ENCODE data around the gene TMEM143.

The TMEM143 gene

GRCh38 chr19:48355365-48355954 is 8.3 kb downstream of the TMEM143 start:
- H3K36me3 ChIP-seq (ENCODE audit: control insufficient read depth, insufficient read depth, low read length): peaks cover 4% of the 10 kb centered on the region
- no peak overlapping the region for H3K27ac ChIP-seq (ENCODE audit: insufficient read depth, low read length, poor library complexity, severe bottlenecking)
- no peak for DNase-seq
- no peaks in the 10 kb centered on the region for H3K27me3 ChIP-seq (replicated peaks; ENCODE audit: control insufficient read depth, insufficient read depth, low read length, poor library complexity, severe bottlenecking)
- H3K4me1 ChIP-seq (ENCODE audit: control insufficient read depth, insufficient read depth, low read length, poor library complexity, severe bottlenecking): no peaks in the 10 kb centered on the region
- no peak overlapping the region for H3K4me3 ChIP-seq (ENCODE audit: insufficient read depth, low read depth, low read length, poor library complexity, severe bottlenecking)
- H3K9me3 ChIP-seq (ENCODE audit: control insufficient read depth, low read length): no peaks in the 10 kb centered on the region

GRCh38 chr19:48354332-48354992 is 9.3 kb downstream of the TMEM143 start:
- no peak overlapping the region for H3K27ac ChIP-seq (ENCODE audit: insufficient read depth, low read length, poor library complexity, severe bottlenecking)
- DNase-seq: no peak

GRCh38 chr19:48353677-48354076 is 10.1 kb downstream of the TMEM143 start:
- no peak for DNase-seq
- no peaks in the 10 kb centered on the region for H3K27me3 ChIP-seq (replicated peaks; ENCODE audit: control insufficient read depth, insufficient read depth, low read length, poor library complexity, severe bottlenecking)

More at GRCh38 chr19:48354332-48354992, 9.3 kb downstream of the TMEM143 start:
- H3K27me3 ChIP-seq (replicated peaks; ENCODE audit: control insufficient read depth, insufficient read depth, low read length, poor library complexity, severe bottlenecking): no peaks in the 10 kb centered on the region
- H3K9me3 ChIP-seq (ENCODE audit: control insufficient read depth, low read length): no peaks in the 10 kb centered on the region
- H3K4me1 ChIP-seq (ENCODE audit: control insufficient read depth, insufficient read depth, low read length, poor library complexity, severe bottlenecking): no peaks in the 10 kb centered on the region
- H3K4me3 ChIP-seq (ENCODE audit: insufficient read depth, low read depth, low read length, poor library complexity, severe bottlenecking): no peak overlapping the region
- no peaks in the 10 kb centered on the region for H3K36me3 ChIP-seq (ENCODE audit: control insufficient read depth, insufficient read depth, low read length)

GRCh38 chr19:48351341-48351752 is 12.4 kb downstream of the TMEM143 start:
- Histone ChIP-seq H3K4me3 (ENCODE audit: insufficient read depth, low read depth, low read length, poor library complexity, severe bottlenecking) (no peak overlapping the region), H3K4me1 (ENCODE audit: control insufficient read depth, insufficient read depth, low read length, poor library complexity, severe bottlenecking) (no peaks in the 10 kb centered on the region), H3K9me3 (ENCODE audit: control insufficient read depth, low read length) (no peaks in the 10 kb centered on the region), H3K27me3 (replicated peaks; ENCODE audit: control insufficient read depth, insufficient read depth, low read length, poor library complexity, severe bottlenecking) (no peaks in the 10 kb centered on the region), H3K36me3 (ENCODE audit: control insufficient read depth, insufficient read depth, low read length) (no peaks in the 10 kb centered on the region), H3K27ac (ENCODE audit: insufficient read depth, low read length, poor library complexity, severe bottlenecking) (no peak overlapping the region)
- peak; percentile 53 to 66 (median 53) for DNase-seq

More at GRCh38 chr19:48353677-48354076, 10.1 kb downstream of the TMEM143 start:
- Histone ChIP-seq H3K4me3 (ENCODE audit: insufficient read depth, low read depth, low read length, poor library complexity, severe bottlenecking) (no peak overlapping the region), H3K4me1 (ENCODE audit: control insufficient read depth, insufficient read depth, low read length, poor library complexity, severe bottlenecking) (no peaks in the 10 kb centered on the region), H3K9me3 (ENCODE audit: control insufficient read depth, low read length) (no peaks in the 10 kb centered on the region), H3K27ac (ENCODE audit: insufficient read depth, low read length, poor library complexity, severe bottlenecking) (no peak overlapping the region), H3K36me3 (ENCODE audit: control insufficient read depth, insufficient read depth, low read length) (no peaks in the 10 kb centered on the region)

- H3K27ac ChIP-seq (ENCODE audit: insufficient read depth, low read length, poor library complexity, severe bottlenecking): no peak overlapping the region
- no peaks in the 10 kb centered on the region for H3K36me3 ChIP-seq (ENCODE audit: control insufficient read depth, insufficient read depth, low read length)
- DNase-seq: no peak
- no peaks in the 10 kb centered on the region for H3K4me1 ChIP-seq (ENCODE audit: control insufficient read depth, insufficient read depth, low read length, poor library complexity, severe bottlenecking)
- no peak overlapping the region for H3K4me3 ChIP-seq (ENCODE audit: insufficient read depth, low read depth, low read length, poor library complexity, severe bottlenecking)
- no peaks in the 10 kb centered on the region for H3K27me3 ChIP-seq (replicated peaks; ENCODE audit: control insufficient read depth, insufficient read depth, low read length, poor library complexity, severe bottlenecking)
- H3K9me3 ChIP-seq (ENCODE audit: control insufficient read depth, low read length): no peaks in the 10 kb centered on the region
Observed at GRCh38 chr19:48350856-48351255, 12.9 kb downstream of the TMEM143 start.

GRCh38 chr19:48348737-48349136 is 15.0 kb downstream of the TMEM143 start:
- no peak for DNase-seq
- Histone ChIP-seq H3K9me3 (ENCODE audit: control insufficient read depth, low read length) (no peaks in the 10 kb centered on the region), H3K27ac (ENCODE audit: insufficient read depth, low read length, poor library complexity, severe bottlenecking) (no peak overlapping the region), H3K27me3 (replicated peaks; ENCODE audit: control insufficient read depth, insufficient read depth, low read length, poor library complexity, severe bottlenecking) (no peaks in the 10 kb centered on the region), H3K4me3 (ENCODE audit: insufficient read depth, low read depth, low read length, poor library complexity, severe bottlenecking) (no peak overlapping the region), H3K36me3 (ENCODE audit: control insufficient read depth, insufficient read depth, low read length) (no peaks in the 10 kb centered on the region), H3K4me1 (ENCODE audit: control insufficient read depth, insufficient read depth, low read length, poor library complexity, severe bottlenecking) (no peaks in the 10 kb centered on the region)

GRCh38 chr19:48348045-48348444 is 15.7 kb downstream of the TMEM143 start:
- no peaks in the 10 kb centered on the region for H3K9me3 ChIP-seq (ENCODE audit: control insufficient read depth, low read length)
- H3K4me1 ChIP-seq (ENCODE audit: control insufficient read depth, insufficient read depth, low read length, poor library complexity, severe bottlenecking): no peaks in the 10 kb centered on the region
- H3K27me3 ChIP-seq (replicated peaks; ENCODE audit: control insufficient read depth, insufficient read depth, low read length, poor library complexity, severe bottlenecking): no peaks in the 10 kb centered on the region
- DNase-seq: no peak
- no peak overlapping the region for H3K4me3 ChIP-seq (ENCODE audit: insufficient read depth, low read depth, low read length, poor library complexity, severe bottlenecking)
- no peaks in the 10 kb centered on the region for H3K36me3 ChIP-seq (ENCODE audit: control insufficient read depth, insufficient read depth, low read length)
- H3K27ac ChIP-seq (ENCODE audit: insufficient read depth, low read length, poor library complexity, severe bottlenecking): no peak overlapping the region

- no peaks in the 10 kb centered on the region for H3K9me3 ChIP-seq (ENCODE audit: control insufficient read depth, low read length)
- no peaks in the 10 kb centered on the region for H3K4me1 ChIP-seq (ENCODE audit: control insufficient read depth, insufficient read depth, low read length, poor library complexity, severe bottlenecking)
- H3K27me3 ChIP-seq (replicated peaks; ENCODE audit: control insufficient read depth, insufficient read depth, low read length, poor library complexity, severe bottlenecking): no peaks in the 10 kb centered on the region
- no peak overlapping the region for H3K27ac ChIP-seq (ENCODE audit: insufficient read depth, low read length, poor library complexity, severe bottlenecking)
- no peak for DNase-seq
- H3K36me3 ChIP-seq (ENCODE audit: control insufficient read depth, insufficient read depth, low read length): no peaks in the 10 kb centered on the region
- H3K4me3 ChIP-seq (ENCODE audit: insufficient read depth, low read depth, low read length, poor library complexity, severe bottlenecking): no peak overlapping the region
Observed at GRCh38 chr19:48346191-48346590, 17.5 kb downstream of the TMEM143 start.

GRCh38 chr19:48344892-48345291 is 18.8 kb downstream of the TMEM143 start:
- Histone ChIP-seq H3K27ac (ENCODE audit: insufficient read depth, low read length, poor library complexity, severe bottlenecking) (no peak overlapping the region), H3K4me3 (ENCODE audit: insufficient read depth, low read depth, low read length, poor library complexity, severe bottlenecking) (no peak overlapping the region), H3K36me3 (ENCODE audit: control insufficient read depth, insufficient read depth, low read length) (no peaks in the 10 kb centered on the region), H3K27me3 (replicated peaks; ENCODE audit: control insufficient read depth, insufficient read depth, low read length, poor library complexity, severe bottlenecking) (no peaks in the 10 kb centered on the region), H3K4me1 (ENCODE audit: control insufficient read depth, insufficient read depth, low read length, poor library complexity, severe bottlenecking) (no peaks in the 10 kb centered on the region), H3K9me3 (ENCODE audit: control insufficient read depth, low read length) (no peaks in the 10 kb centered on the region)
- DNase-seq: no peak

- Histone ChIP-seq H3K27ac (ENCODE audit: insufficient read depth, low read length, poor library complexity, severe bottlenecking) (no peak overlapping the region), H3K27me3 (replicated peaks; ENCODE audit: control insufficient read depth, insufficient read depth, low read length, poor library complexity, severe bottlenecking) (no peaks in the 10 kb centered on the region), H3K4me1 (ENCODE audit: control insufficient read depth, insufficient read depth, low read length, poor library complexity, severe bottlenecking) (no peaks in the 10 kb centered on the region), H3K36me3 (ENCODE audit: control insufficient read depth, insufficient read depth, low read length) (no peaks in the 10 kb centered on the region), H3K9me3 (ENCODE audit: control insufficient read depth, low read length) (no peaks in the 10 kb centered on the region), H3K4me3 (ENCODE audit: insufficient read depth, low read depth, low read length, poor library complexity, severe bottlenecking) (no peak overlapping the region)
- no peak for DNase-seq
Observed at GRCh38 chr19:48342841-48343540, 20.7 kb downstream of the TMEM143 start.
